BLaER1 treated with 17β-estradiol and CSF1 and Interleukin-3, amounts not matched to agents 10 nM and 100 nM (cell line): ENCODE measurements around the gene COBL.

Experiments
- H3K27ac ChIP-seq, 11 experiments: shearing (Covaris generic); formaldehyde crosslinking; 2 replicates each; pipeline ENCODE4 v1.8.1; 2022
- H3K27me3 ChIP-seq, 11 experiments: shearing (Covaris generic); formaldehyde crosslinking; 2 replicates each; pipeline ENCODE4 v1.8.1; 2022
- H3K36me3 ChIP-seq, 11 experiments: shearing (Covaris generic); formaldehyde crosslinking; 2 replicates each; pipeline ENCODE4 v1.8.1; 2022
- H3K4me1 ChIP-seq, 10 experiments: shearing (Covaris generic); formaldehyde crosslinking; 2 replicates each; pipeline ENCODE4 v1.8.1; 2022
- H3K4me2 ChIP-seq, 11 experiments: shearing (Covaris generic); formaldehyde crosslinking; 2 replicates each; pipeline ENCODE4 v1.8.1; 2022
- H3K4me3 ChIP-seq, 10 experiments: shearing (Covaris generic); formaldehyde crosslinking; 2 replicates each; pipeline ENCODE4 v1.8.1; 2022
- H3K9ac ChIP-seq, 11 experiments: shearing (Covaris generic); formaldehyde crosslinking; 2 replicates each; pipeline ENCODE4 v1.8.1; 2022
- H3K9me3 ChIP-seq, 11 experiments: shearing (Covaris generic); formaldehyde crosslinking; replicated peaks in 1 of 11; 2 replicates each; pipeline ENCODE4 v1.8.1; 2022
- H4K20me1 ChIP-seq, 11 experiments: shearing (Covaris generic); formaldehyde crosslinking; 2 replicates each; pipeline ENCODE4 v1.8.1; 2022
- Cebpa-rat ChIP-seq, 11 experiments: shearing (Covaris generic); IDR thresholded peaks; 2 replicates each; pipeline ENCODE4 v1.8.1; 2022

COBL gene

GRCh38 chr7:51303142-51303525 lies 13.5 kb downstream of the COBL start:
- H3K27ac ChIP-seq, result no peak overlapping the region
- no peak overlapping the region for H3K9ac ChIP-seq
- TF ChIP-seq Cebpa-rat (IDR thresholded peaks at IDR 0.05), result no peak
- H3K36me3 ChIP-seq, result no peaks in the 10 kb centered on the region
- H3K9me3 ChIP-seq, result no peaks in the 10 kb centered on the region
- no peaks in the 10 kb centered on the region for H3K27me3 ChIP-seq
- no peaks in the 10 kb centered on the region for H3K4me1 ChIP-seq
- H3K4me2 ChIP-seq, result no peak overlapping the region
- no peaks in the 10 kb centered on the region for H4K20me1 ChIP-seq
- H3K4me3 ChIP-seq, result no peak overlapping the region

- Histone ChIP-seq H4K20me1 (no peaks in the 10 kb centered on the region), H3K4me3 (no peak overlapping the region), H3K27me3 (no peaks in the 10 kb centered on the region), H3K36me3 (no peaks in the 10 kb centered on the region), H3K9ac (no peak overlapping the region), H3K4me1 (no peaks in the 10 kb centered on the region), H3K4me2 (no peak overlapping the region), H3K27ac (no peak overlapping the region), H3K9me3 (no peaks in the 10 kb centered on the region)
- no peak for TF ChIP-seq Cebpa-rat (IDR thresholded peaks at IDR 0.05)
These were observed 14.8 kb downstream of the COBL start for GRCh38 chr7:51301806-51302205.

- H3K4me2 ChIP-seq, result no peak overlapping the region
- no peak for TF ChIP-seq Cebpa-rat (IDR thresholded peaks at IDR 0.05)
- H3K36me3 ChIP-seq, result no peaks in the 10 kb centered on the region
- no peak overlapping the region for H3K27ac ChIP-seq
- no peak overlapping the region for H3K4me3 ChIP-seq
- no peaks in the 10 kb centered on the region for H4K20me1 ChIP-seq
- no peaks in the 10 kb centered on the region for H3K4me1 ChIP-seq
- H3K9me3 ChIP-seq, result no peaks in the 10 kb centered on the region
- no peak overlapping the region for H3K9ac ChIP-seq
- H3K27me3 ChIP-seq, result no peaks in the 10 kb centered on the region
These were observed 15.6 kb downstream of the COBL start for GRCh38 chr7:51300762-51301674.

- Histone ChIP-seq H4K20me1 (no peaks in the 10 kb centered on the region), H3K27ac (no peak overlapping the region), H3K9me3 (no peaks in the 10 kb centered on the region), H3K27me3 (no peaks in the 10 kb centered on the region), H3K9ac (no peak overlapping the region), H3K36me3 (no peaks in the 10 kb centered on the region), H3K4me3 (no peak overlapping the region), H3K4me1 (no peaks in the 10 kb centered on the region), H3K4me2 (no peak overlapping the region)
- no peak for TF ChIP-seq Cebpa-rat (IDR thresholded peaks at IDR 0.05)
These were observed 17.0 kb downstream of the COBL start for GRCh38 chr7:51299391-51300133.

- Histone ChIP-seq H3K9me3 (no peaks in the 10 kb centered on the region), H3K9ac (no peak overlapping the region), H3K4me2 (no peak overlapping the region), H3K27ac (no peak overlapping the region), H3K4me3 (no peak overlapping the region), H3K4me1 (no peaks in the 10 kb centered on the region), H3K36me3 (no peaks in the 10 kb centered on the region), H4K20me1 (no peaks in the 10 kb centered on the region), H3K27me3 (no peaks in the 10 kb centered on the region)
- no peak for TF ChIP-seq Cebpa-rat (IDR thresholded peaks at IDR 0.05)
These were observed 17.7 kb downstream of the COBL start for GRCh38 chr7:51298912-51299311.

GRCh38 chr7:51297986-51298385 lies 18.6 kb downstream of the COBL start:
- no peaks in the 10 kb centered on the region for H3K36me3 ChIP-seq
- H3K9me3 ChIP-seq, result no peaks in the 10 kb centered on the region
- no peak overlapping the region for H3K4me3 ChIP-seq
- H3K27me3 ChIP-seq, result no peaks in the 10 kb centered on the region
- no peak overlapping the region for H3K4me2 ChIP-seq
- no peaks in the 10 kb centered on the region for H3K4me1 ChIP-seq
- no peak overlapping the region for H3K27ac ChIP-seq
- H4K20me1 ChIP-seq, result no peaks in the 10 kb centered on the region
- H3K9ac ChIP-seq, result no peak overlapping the region
- no peak for TF ChIP-seq Cebpa-rat (IDR thresholded peaks at IDR 0.05)

- Histone ChIP-seq H3K4me2 (no peak overlapping the region), H3K36me3 (no peaks in the 10 kb centered on the region), H3K27me3 (no peaks in the 10 kb centered on the region), H3K4me3 (no peak overlapping the region), H3K4me1 (no peaks in the 10 kb centered on the region), H3K9me3 (no peaks in the 10 kb centered on the region), H3K9ac (no peak overlapping the region), H4K20me1 (no peaks in the 10 kb centered on the region), H3K27ac (no peak overlapping the region)
- TF ChIP-seq Cebpa-rat (IDR thresholded peaks at IDR 0.05), result no peak
These were observed 21.0 kb downstream of the COBL start for GRCh38 chr7:51295440-51296245.

GRCh38 chr7:51292596-51292995 lies 24.0 kb downstream of the COBL start:
- no peaks in the 10 kb centered on the region for H3K27me3 ChIP-seq
- TF ChIP-seq Cebpa-rat (IDR thresholded peaks at IDR 0.05), result no peak
- H3K4me1 ChIP-seq, result peaks cover 8 to 13% (median 11%) of the 10 kb centered on the region in 10 experiments; a peak in 18 of 20 replicates
- H3K4me2 ChIP-seq, result no peak overlapping the region
- H3K36me3 ChIP-seq, result no peaks in the 10 kb centered on the region
- H3K9ac ChIP-seq, result no peak overlapping the region
- H4K20me1 ChIP-seq, result no peaks in the 10 kb centered on the region
- no peak overlapping the region for H3K27ac ChIP-seq
- H3K9me3 ChIP-seq, result no peaks in the 10 kb centered on the region
- H3K4me3 ChIP-seq, result no peak overlapping the region
